IMR-90 (cell line): ENCODE data around the gene LMO1. TPM values are rescaled to one million over a fixed set of nuclear protein-coding genes. Genes with fewer than 3 reads are reported as not detected.

Experiments
- ATAC-seq: fragments of 200-7000 bp; cut with Tn5 transposase; 2 replicates; pipeline ENCODE4 v1.9.1; 2020; ENCODE audit warnings: low read depth, mild to moderate bottlenecking, moderate library complexity
- BruUV-seq: library from RNA; stranded (reverse); fragments of 400-500 nt; replicated peaks from 2 replicates; lab custom pipeline; 2021; lab: Mats Ljungman, UMichigan
- CTCF ChIA-PET: fragments of 300-600 bp; formaldehyde crosslinking; extraction: SDS; loops from one replicate; lab custom pipeline; 2021; ENCODE audit warnings: antibody characterized with exemption; lab: Yijun Ruan, JAX
- POLR2A ChIA-PET: fragments of 300-600 bp; sonication (Branson Sonifier 250); formaldehyde crosslinking; loops from one replicate; lab custom pipeline; 2022; ENCODE audit warnings: antibody characterized with exemption; ENCODE audit not compliant: unreplicated experiment; lab: Charles Lee
- DNase-seq: peaks from one replicate; pipeline ENCODE4 v3.0.0; 2013
- H2AFZ ChIP-seq: replicated peaks from 2 replicates; pipeline ENCODE3; 2013; ENCODE audit warnings: low read length, mild to moderate bottlenecking; ENCODE audit not compliant: poor library complexity
- H2AK5ac ChIP-seq: 2 replicates; pipeline ENCODE4 v1.6.1; 2013; ENCODE audit warnings: low read depth, low read length, inconsistent platforms
- H2AK9ac ChIP-seq: replicated peaks from 2 replicates; pipeline ENCODE3; 2013; ENCODE audit warnings: mild to moderate bottlenecking, low read depth, low read length, moderate library complexity; ENCODE audit not compliant: poor library complexity
- H2BK120ac ChIP-seq: 2 replicates; pipeline ENCODE4 v1.6.1; 2013; ENCODE audit warnings: low read depth, low read length, inconsistent platforms
- H2BK15ac ChIP-seq: 3 replicates; pipeline ENCODE4 v1.6.1; 2013; ENCODE audit warnings: low read depth, low read length, inconsistent platforms
- H2BK20ac ChIP-seq: 2 replicates; pipeline ENCODE4 v1.6.1; 2013; ENCODE audit warnings: low read depth, mild to moderate bottlenecking, inconsistent platforms, low read length, moderate library complexity
- H2BK5ac ChIP-seq: 2 replicates; pipeline ENCODE4 v1.6.1; 2013; ENCODE audit warnings: mild to moderate bottlenecking, low read depth, low read length, inconsistent platforms; ENCODE audit not compliant: poor library complexity, severe bottlenecking
- H3K14ac ChIP-seq: replicated peaks from 2 replicates; pipeline ENCODE4 v1.6.1; 2013; ENCODE audit warnings: low read depth, low read length, inconsistent platforms
- H3K18ac ChIP-seq: 2 replicates; pipeline ENCODE4 v1.6.1; 2013; ENCODE audit warnings: low read depth, low read length, control low read depth
- H3K23ac ChIP-seq: 2 replicates; pipeline ENCODE4 v1.6.1; 2013; ENCODE audit warnings: low read depth, low read length, inconsistent platforms
- H3K27ac ChIP-seq: 2 replicates; pipeline ENCODE4 v1.5.1; 2013; ENCODE audit warnings: mild to moderate bottlenecking, control low read depth, low read length; ENCODE audit not compliant: insufficient read depth
- H3K27me3 ChIP-seq: 2 replicates; pipeline ENCODE4 v1.6.1; 2013; ENCODE audit warnings: low read length; ENCODE audit not compliant: control insufficient read depth, insufficient read depth
- H3K36me3 ChIP-seq: 2 replicates; pipeline ENCODE4 v1.6.1; 2013; ENCODE audit warnings: low read length, mixed read lengths; ENCODE audit not compliant: control insufficient read depth, insufficient read depth
- H3K4ac ChIP-seq: 2 replicates; pipeline ENCODE4 v1.6.1; 2013; ENCODE audit warnings: low read depth, low read length, inconsistent platforms
- H3K4me1 ChIP-seq: 2 replicates; pipeline ENCODE4 v1.6.1; 2013; ENCODE audit warnings: low read length, mixed read lengths; ENCODE audit not compliant: control insufficient read depth, insufficient read depth
- H3K4me2 ChIP-seq: 2 replicates; pipeline ENCODE4 v1.6.1; 2013; ENCODE audit warnings: low read depth, mild to moderate bottlenecking, control low read depth, low read length, moderate library complexity
- H3K4me3 ChIP-seq: 2 replicates; pipeline ENCODE4 v1.5.1; 2013; ENCODE audit warnings: low read depth, mild to moderate bottlenecking, control low read depth, low read length, moderate library complexity; ENCODE audit not compliant: insufficient read depth
- H3K56ac ChIP-seq: 2 replicates; pipeline ENCODE4 v1.6.1; 2013; ENCODE audit warnings: low read length, inconsistent platforms; ENCODE audit not compliant: insufficient read depth; ENCODE audit errors: extremely low read depth
- H3K79me1 ChIP-seq, 2 experiments: 2 replicates each; pipeline ENCODE4 v1.6.1; 2013; ENCODE audit warnings: low read length in 2 of 2, inconsistent platforms in 1 of 2, low read depth in 1 of 2
- H3K9ac ChIP-seq: 2 replicates; pipeline ENCODE4 v1.6.1; 2013; ENCODE audit warnings: low read depth, low read length, control low read depth
- H3K9me1 ChIP-seq: 2 replicates; pipeline ENCODE4 v1.6.1; 2013; ENCODE audit warnings: low read length, inconsistent platforms; ENCODE audit not compliant: insufficient read depth
- H3K9me3 ChIP-seq: 2 replicates; pipeline ENCODE4 v1.6.1; 2013; ENCODE audit warnings: low read length; ENCODE audit not compliant: control insufficient read depth, insufficient read depth
- H4K20me1 ChIP-seq: 2 replicates; pipeline ENCODE4 v1.6.1; 2013; ENCODE audit warnings: low read length, inconsistent platforms; ENCODE audit not compliant: insufficient read depth
- H4K5ac ChIP-seq: 2 replicates; pipeline ENCODE4 v1.6.1; 2013; ENCODE audit warnings: mild to moderate bottlenecking, low read depth, low read length, control low read depth
- H4K8ac ChIP-seq, 2 experiments: 2 replicates each; pipeline ENCODE4 v1.6.1; 2013; ENCODE audit warnings: low read depth in 2 of 2, low read length in 2 of 2, control low read depth in 1 of 2, inconsistent platforms in 1 of 2
- H4K91ac ChIP-seq: 2 replicates; pipeline ENCODE4 v1.6.1; 2013; ENCODE audit warnings: low read depth, low read length, inconsistent platforms; ENCODE audit not compliant: insufficient read depth
- BHLHE40 ChIP-seq: fragments of 150-350 bp; IDR thresholded peaks from 2 replicates; pipeline ENCODE4 v1.6.1; 2016; ENCODE audit warnings: mild to moderate bottlenecking, low read depth, low read length
- CEBPB ChIP-seq: IDR thresholded peaks from 2 replicates; pipeline ENCODE4 v1.6.1; 2012; ENCODE audit warnings: low read depth, low read length, improper control_type of control experiment
- CHD1 ChIP-seq: IDR thresholded peaks from 2 replicates; pipeline ENCODE4 v1.6.1; 2012; ENCODE audit warnings: low read depth, low read length, improper control_type of control experiment
- CTCF ChIP-seq: conservative IDR thresholded peaks from 2 replicates; pipeline ENCODE4 v1.5.1; 2012; ENCODE audit warnings: mild to moderate bottlenecking, low read depth, low read length, improper control_type of control experiment
- FOS ChIP-seq: fragments of 150-350 bp; IDR thresholded peaks from 2 replicates; pipeline ENCODE4 v1.6.1; 2016; ENCODE audit warnings: low read depth, low read length
- MAFK ChIP-seq: IDR thresholded peaks from 2 replicates; pipeline ENCODE4 v1.6.1; 2012; ENCODE audit warnings: low read depth, low read length, improper control_type of control experiment
- MAZ ChIP-seq: IDR thresholded peaks from 2 replicates; pipeline ENCODE4 v1.6.1; 2012; ENCODE audit warnings: low read depth, mild to moderate bottlenecking, low read length, improper control_type of control experiment, moderate library complexity, borderline replicate concordance
- MXI1 ChIP-seq: IDR thresholded peaks from 2 replicates; pipeline ENCODE4 v1.6.1; 2012; ENCODE audit warnings: low read depth, mild to moderate bottlenecking, low read length, moderate library complexity, borderline replicate concordance
- POLR2A ChIP-seq: IDR thresholded peaks from 2 replicates; pipeline ENCODE4 v1.6.1; 2012; ENCODE audit warnings: mild to moderate bottlenecking, low read depth, low read length
- RAD21 ChIP-seq: IDR thresholded peaks from 2 replicates; pipeline ENCODE4 v1.6.1; 2012; ENCODE audit warnings: low read length, improper control_type of control experiment
- RCOR1 ChIP-seq: IDR thresholded peaks from 2 replicates; pipeline ENCODE4 v1.6.1; 2012; ENCODE audit warnings: mild to moderate bottlenecking, low read length, improper control_type of control experiment; ENCODE audit not compliant: insufficient replicate concordance
- RFX5 ChIP-seq: IDR thresholded peaks from 2 replicates; pipeline ENCODE4 v1.8.0; 2012; ENCODE audit warnings: low read depth, mild to moderate bottlenecking, low read length, moderate library complexity
- SMC3 ChIP-seq: fragments of 150-350 bp; IDR thresholded peaks from 2 replicates; pipeline ENCODE4 v1.6.1; 2016; ENCODE audit warnings: low read depth, mild to moderate bottlenecking, antibody characterized with exemption, low read length, moderate library complexity
- WGBS, 2 experiments: methylation state at CpG; one replicate each; pipeline versions ENCODE4 v1.1.5 to v1.1.7; 2013; ENCODE audit warnings: missing lambda C conversion rate in 2 of 2; ENCODE audit not compliant: insufficient read length in 1 of 2; ENCODE audit errors: extremely low coverage in 2 of 2; 5-methylcytosine and 5-hydroxymethylcytosine counted together
- dilution Hi-C: fragments of 300-500 bp; cut with HindIII; formaldehyde crosslinking; loops from one replicate; pipeline ENCODE4 v1.14.3; 2018; ENCODE audit warnings: low sequenced_read_pairs; ENCODE audit not compliant: unreplicated experiment
- in situ Hi-C: fragments of 300-500 bp; cut with MboI; formaldehyde crosslinking; loops from 3 replicates; pipeline ENCODE4 v1.14.3; 2019; ENCODE audit warnings: low sequenced_read_pairs, inconsistent platforms, mixed read lengths
- intact Hi-C: fragments of 100-400 bp; cut with micrococcal nuclease; formaldehyde crosslinking; loops from 2 replicates; pipeline ENCODE4 v1.10.0; 2022
- polyA plus RNA-seq, 3 experiments: library from polyadenylated mRNA; depleted of rRNA; stranded (reverse); fragments of >200 nt; gene quantifications; 2 replicates each; pipeline ENCODE4 v1.2.3, GENCODE V29; 2012; ENCODE audit warnings: low replicate concordance in 1 of 3
- total RNA-seq: library from RNA; depleted of rRNA; stranded (reverse); fragments of >200 nt; gene quantifications from 2 replicates; pipeline ENCODE4 v1.2.3, GENCODE V29; 2012
- TF ChIP-seq, protein P1 (sequence below): fragments of 150-350 bp; IDR thresholded peaks from 2 replicates; pipeline ENCODE4 v1.6.1; 2017; ENCODE audit warnings: mild to moderate bottlenecking, antibody characterized with exemption, low read length, low read depth

Gene LMO1
- total and polyA plus RNA-seq, 2 of the 4 experiments (the other 2 are of a cell fraction): not detected

DNA sequence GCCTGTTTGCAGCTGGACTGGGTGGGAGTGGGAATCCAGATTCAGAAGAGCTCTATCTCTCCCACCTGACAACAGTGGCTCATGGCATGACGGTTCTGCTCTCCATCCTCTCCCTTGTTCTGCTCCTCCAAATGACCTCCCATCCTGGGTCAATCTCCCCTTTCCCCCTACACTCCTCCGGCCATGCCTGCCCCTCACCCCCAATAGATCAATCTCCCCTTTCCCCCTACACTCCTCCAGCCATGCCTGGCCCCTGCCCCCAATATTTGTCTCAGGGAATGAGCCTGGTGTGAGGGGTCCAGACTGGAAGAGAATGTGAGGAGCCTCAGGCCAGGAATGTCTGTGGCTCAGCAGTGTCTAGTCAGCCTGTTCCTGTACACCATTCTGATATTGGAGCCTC lies 64.0 kb downstream of the LMO1 start:
- CTCF ChIA-PET: no interaction called here

More for the DNA sequence above, 64.0 kb downstream of the LMO1 start:
- Histone ChIP-seq H3K9me3 (no peaks in the 10 kb centered on the region), H3K14ac (no peak overlapping the region), H3K79me1 (no peaks in the 10 kb centered on the region), H3K4me2 (no peak overlapping the region), H2AFZ (no peak overlapping the region), H3K27ac (no peak overlapping the region), H3K18ac (no peak overlapping the region), H3K9ac (no peak overlapping the region), H3K23ac (no peak overlapping the region), H3K4me3 (no peak overlapping the region), H4K8ac (no peak overlapping the region), H2BK15ac (no peak overlapping the region), H2BK5ac (no peak overlapping the region), H2AK5ac (no peak overlapping the region), H2BK120ac (no peak overlapping the region), H3K56ac (no peak overlapping the region), H4K5ac (no peak overlapping the region), H4K91ac (no peak overlapping the region), H3K36me3 (no peaks in the 10 kb centered on the region), H3K4ac (no peak overlapping the region), H3K9me1 (no peaks in the 10 kb centered on the region), H2BK20ac (no peak overlapping the region), H4K20me1 (no peaks in the 10 kb centered on the region), H3K4me1 (no peaks in the 10 kb centered on the region), H3K27me3 (peaks cover 20% of the 10 kb centered on the region), H2AK9ac (no peak overlapping the region)
- no CpG with 5 or more reads among the region's 2 CpGs for WGBS, 2 experiments
- BruUV-seq: no TSS peak
- ATAC-seq: no peak
- in situ Hi-C loops (no loop called here), dilution Hi-C loops (no loop called here), intact Hi-C loops (no loop called here)
- TF ChIP-seq MAZ: no peak
- no peak for TF ChIP-seq FOS
- no peak for TF ChIP-seq BHLHE40
- TF ChIP-seq CHD1: no peak
- no peak for TF ChIP-seq RAD21
- no peak for TF ChIP-seq MXI1
- no peak for TF ChIP-seq RFX5
- TF ChIP-seq CEBPB: no peak
- no peak for TF ChIP-seq POLR2A
- TF ChIP-seq SMC3: no peak
- TF ChIP-seq CTCF: no peak
- TF ChIP-seq RCOR1: no peak
- TF ChIP-seq, protein P1, sequence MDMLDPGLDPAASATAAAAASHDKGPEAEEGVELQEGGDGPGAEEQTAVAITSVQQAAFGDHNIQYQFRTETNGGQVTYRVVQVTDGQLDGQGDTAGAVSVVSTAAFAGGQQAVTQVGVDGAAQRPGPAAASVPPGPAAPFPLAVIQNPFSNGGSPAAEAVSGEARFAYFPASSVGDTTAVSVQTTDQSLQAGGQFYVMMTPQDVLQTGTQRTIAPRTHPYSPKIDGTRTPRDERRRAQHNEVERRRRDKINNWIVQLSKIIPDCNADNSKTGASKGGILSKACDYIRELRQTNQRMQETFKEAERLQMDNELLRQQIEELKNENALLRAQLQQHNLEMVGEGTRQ: no peak
- TF ChIP-seq MAFK: no peak
- DNase-seq: no peak
- POLR2A ChIA-PET: no interaction called here
